LHCN-M2 (cell line): Measurements from ENCODE around the gene CNTFR. TPM values are rescaled to one million over a fixed set of nuclear protein-coding genes. Genes with fewer than 3 reads are reported as not detected.
A peak's percentile ranks its signal among the peaks of the same experiment; 100 is the strongest.
"Not testable (repeated sequence)": the region's sequence is repeated elsewhere in the genome, so short reads cannot be mapped to it uniquely, and the experiment has no call there.

Experiments used
- DNase-seq: peaks from one replicate; pipeline ENCODE4 v3.0.0-alpha.2; 2012; ENCODE audit warnings: low read depth
- polyA plus RNA-seq: library from polyadenylated mRNA; unstranded; fragments of >200 nt; gene quantifications from one replicate; pipeline ENCODE4 v1.2.1, GENCODE V29; 2012; ENCODE audit warnings: missing spikeins
- total RNA-seq: library from RNA; depleted of rRNA; stranded (reverse); fragments of >200 nt; gene quantifications from 2 replicates; pipeline ENCODE4 v1.2.3, GENCODE V29; 2014; rRNA removed

CNTFR gene, protein sequence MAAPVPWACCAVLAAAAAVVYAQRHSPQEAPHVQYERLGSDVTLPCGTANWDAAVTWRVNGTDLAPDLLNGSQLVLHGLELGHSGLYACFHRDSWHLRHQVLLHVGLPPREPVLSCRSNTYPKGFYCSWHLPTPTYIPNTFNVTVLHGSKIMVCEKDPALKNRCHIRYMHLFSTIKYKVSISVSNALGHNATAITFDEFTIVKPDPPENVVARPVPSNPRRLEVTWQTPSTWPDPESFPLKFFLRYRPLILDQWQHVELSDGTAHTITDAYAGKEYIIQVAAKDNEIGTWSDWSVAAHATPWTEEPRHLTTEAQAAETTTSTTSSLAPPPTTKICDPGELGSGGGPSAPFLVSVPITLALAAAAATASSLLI
- total RNA-seq = not detected in 2 replicates
- not detected for polyA plus RNA-seq

DNA sequence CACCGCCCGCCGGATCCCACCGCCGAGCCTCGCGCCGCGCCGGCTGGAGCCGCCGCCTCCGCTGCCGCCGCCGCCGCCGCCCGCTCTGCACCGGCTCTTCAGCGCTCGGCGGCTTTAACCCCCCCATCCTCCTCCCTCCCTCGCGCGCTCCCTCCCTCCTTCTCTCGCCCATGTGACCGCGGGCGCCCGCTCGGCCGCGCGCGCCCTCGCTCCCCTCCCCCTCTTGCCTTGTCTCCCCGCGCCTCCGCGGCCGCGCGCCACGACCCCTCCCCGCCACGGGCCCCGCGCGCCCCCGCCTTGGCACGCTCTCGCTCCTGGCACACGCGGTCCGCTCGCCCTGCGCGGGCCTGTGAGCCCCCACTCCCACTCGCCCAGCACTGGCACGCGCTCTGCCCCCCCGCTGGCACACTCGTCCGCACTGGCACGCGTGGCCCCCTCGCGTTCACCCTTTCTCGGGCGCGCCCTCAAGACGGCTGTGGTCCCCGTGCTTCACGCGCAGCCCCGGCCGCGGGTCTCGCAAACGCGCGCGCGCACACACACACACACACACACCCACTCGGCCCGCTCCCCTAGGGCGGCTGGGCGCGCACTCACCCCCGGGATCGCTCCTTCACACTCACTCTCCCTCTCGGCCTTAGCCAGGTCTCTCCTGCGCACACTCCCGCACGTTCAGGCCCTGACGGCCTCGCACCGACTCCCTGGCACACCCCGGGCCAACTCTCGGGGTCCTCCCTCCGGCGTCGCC, at the start of gene CNTFR:
TSS of gene CNTFR (minus strand) at position 89 of the 745 bp plus-strand sequence. CDS start 20,743 bp downstream, outside the sequence.
- DNase-seq = no peak

DNA sequence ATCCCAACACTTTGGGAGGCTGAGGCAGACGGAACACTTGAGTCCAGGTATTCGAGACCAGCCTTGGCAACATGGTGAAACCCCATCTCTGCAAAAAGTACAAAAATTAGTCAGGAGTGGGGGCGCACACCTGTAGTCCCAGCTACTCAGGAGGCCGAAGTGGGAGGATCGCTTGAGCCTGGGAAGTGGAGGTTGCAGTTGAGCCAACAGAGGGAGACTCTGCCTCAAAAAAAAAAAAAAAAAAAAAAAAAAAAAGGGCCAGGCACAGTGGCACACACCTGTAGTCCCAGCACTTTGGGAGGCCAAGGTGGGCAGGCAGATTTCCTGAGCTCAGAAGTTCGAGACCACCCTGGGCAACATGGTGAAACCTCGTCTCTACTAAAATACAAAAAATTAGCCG, 49.8 kb upstream of the CNTFR start:
- not testable (repeated sequence) for DNase-seq

DNA sequence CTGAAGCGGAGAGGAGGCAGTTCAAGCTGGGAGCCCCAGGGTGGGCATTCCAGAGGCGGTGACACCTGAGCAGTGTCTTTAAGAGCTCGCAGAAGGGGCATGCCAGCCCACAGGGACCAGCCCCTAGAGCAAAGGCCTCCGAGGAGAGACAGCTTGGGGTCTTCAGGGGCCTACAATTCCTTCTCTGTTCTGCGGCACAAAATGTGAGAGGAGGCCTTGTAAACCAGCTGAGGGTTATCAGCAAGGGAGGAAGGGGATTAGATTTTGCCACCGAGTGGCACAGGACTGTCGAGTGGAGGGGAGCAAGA, 48.6 kb upstream of the CNTFR start:
- no peak for DNase-seq

DNA sequence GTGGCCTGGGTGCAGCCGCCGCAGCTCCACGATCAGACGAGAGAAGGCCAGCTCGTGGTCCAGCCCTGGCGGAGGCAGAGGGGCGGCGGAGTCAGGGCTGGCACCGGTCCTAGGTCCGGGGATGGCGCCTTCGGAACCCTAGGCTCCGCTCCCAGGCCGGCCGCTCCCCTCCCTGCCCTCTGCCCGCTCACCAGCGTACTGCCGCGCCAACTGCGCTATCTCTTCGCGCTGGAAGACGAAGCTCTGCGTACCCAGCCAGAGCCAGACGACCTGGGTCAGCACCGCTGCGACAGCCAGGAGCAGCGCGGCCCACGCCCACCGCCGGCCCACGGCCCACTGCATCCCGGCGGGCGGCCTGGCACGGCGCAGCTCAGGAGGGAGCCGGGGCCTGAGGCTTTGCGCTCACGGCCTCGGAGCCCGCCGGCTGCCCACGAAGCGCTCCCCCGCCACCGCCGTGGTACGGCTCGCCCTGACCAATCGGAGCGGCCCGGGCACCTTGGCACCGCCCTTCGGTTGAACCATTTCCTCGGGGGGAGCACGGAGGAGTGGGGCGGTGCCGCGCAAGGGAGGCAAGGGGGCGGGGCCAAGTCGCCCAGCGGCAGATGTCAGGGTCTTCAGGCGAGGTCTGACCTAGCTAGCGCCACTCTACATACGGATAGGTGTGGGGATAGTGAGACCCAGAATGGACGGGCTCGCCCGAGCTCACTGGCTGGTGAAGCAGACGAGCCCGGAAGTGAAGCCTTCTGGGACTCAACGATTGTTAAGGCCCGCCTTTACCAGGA, 48.0 kb upstream of the CNTFR start, which contains the start of gene SIGMAR1:
TSS of gene SIGMAR1 (minus strand) at position 432 of the 782 bp plus-strand sequence. CDS start at position 342, 90 bp downstream.
- DNase-seq = peak; percentile 90

DNA sequence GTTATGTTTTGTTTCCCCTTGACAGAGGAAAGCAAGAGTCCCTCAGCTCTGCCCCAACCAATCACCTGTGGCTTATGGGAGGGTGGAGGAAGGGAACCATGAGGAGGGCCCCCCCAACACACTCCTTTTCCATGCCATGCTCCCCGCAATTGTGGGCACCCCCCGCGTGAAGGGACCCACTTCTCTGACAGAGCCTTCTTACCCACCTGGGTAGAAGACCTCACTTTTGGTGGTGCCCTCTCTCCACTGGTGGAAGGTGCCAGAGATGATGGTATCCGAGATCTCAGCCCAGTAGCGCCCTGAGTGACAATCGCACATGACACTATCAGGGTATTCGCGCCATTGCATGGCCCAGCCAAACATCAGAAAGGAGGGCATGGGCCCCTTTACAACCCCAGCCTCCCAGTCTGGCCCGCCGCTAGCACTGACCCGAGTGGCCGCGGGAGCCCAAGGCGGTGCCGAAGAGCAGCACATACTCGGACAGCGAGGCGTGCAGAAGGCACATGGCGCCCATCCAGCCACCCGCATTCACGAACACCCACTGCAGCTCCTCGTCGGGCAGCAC, 47.3 kb upstream of the CNTFR start:
- no peak for DNase-seq

DNA sequence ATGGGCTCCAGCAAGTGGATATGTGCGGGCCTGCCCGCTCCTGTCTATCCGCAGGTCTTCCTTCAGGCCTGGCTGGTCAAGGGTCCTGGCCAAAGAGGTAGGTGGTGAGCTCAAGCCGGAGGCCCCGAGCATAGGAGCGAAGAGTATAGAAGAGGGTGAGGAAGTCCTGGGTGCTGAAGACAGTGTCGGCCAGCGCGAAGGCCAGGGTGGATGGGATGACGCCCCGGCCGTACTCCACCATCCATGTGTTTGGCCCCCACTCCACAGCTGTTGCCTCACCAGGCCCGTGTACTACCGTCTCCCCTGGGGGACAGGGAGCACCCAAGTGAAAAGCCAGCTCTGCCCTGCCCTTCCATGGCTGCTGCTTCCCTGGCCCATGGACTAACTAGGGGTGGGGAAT, 46.0 kb upstream of the CNTFR start:
- no peak for DNase-seq

DNA sequence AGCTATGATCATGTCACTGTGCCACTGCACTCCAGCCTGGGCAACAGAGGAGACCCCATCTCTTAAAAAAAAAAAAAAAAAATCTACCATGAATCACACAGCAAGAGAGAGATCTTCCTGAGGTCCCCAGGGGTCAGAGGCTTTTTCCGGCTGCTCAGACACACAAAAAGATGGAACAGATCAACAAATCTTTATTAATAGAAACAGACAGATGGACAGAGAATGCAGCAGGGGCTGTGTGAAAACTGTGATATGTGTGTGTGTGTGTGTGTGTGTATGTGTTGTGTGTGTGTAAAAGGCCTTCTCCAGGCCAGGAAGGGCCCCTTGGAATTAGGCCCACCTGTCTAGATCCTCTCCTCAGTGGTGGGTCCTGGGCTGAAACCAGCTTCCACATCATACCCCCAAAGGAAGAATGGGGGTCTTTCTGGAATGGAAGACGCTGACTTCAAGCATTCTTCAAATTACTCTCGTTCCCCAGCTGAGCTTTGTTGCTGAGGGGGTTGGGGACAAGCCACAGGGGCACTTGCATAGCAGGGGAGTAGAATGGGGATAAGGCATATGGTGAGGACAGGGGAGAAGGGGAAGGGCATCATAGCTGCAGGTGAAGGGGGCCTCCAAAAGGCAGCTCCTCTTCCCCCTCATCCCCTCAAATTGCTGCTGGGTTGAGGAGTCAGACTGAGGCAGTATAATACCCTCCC, 45.2 kb upstream of the CNTFR start:
- DNase-seq = no peak

DNA sequence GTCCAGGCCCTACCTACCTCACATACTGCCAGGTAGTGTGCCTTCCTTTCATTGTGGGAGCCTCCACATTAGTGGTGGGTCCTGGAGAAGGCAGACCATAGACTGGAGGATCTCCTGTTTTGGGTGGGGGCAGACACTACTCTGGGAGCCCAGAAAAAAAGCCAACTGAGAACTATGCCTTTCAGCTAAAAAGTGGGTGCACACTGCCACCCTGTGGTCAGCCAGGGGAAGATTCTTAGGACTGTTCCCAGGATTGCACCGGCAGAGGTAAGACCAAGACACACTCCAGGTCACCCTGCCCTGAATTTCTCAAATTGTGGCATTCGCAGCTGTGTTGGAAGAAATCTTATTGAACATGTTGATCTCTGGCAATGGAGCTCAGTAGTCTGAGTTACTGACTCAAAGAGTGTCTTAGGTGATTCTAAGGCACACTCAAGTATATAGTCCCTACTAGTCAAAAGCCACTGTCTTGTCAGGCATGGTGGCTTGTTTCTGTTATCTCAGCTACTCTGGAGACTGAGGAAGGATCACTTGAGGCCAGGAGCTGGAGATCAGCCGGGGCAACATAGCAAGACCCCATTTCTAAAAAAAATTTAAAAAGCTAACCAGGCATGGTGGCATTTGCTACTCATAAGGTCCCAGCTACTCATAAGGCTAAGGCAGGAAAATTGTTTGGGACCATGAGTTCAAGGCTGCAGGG, 44.5 kb upstream of the CNTFR start:
- peak; percentile 48 for DNase-seq

DNA sequence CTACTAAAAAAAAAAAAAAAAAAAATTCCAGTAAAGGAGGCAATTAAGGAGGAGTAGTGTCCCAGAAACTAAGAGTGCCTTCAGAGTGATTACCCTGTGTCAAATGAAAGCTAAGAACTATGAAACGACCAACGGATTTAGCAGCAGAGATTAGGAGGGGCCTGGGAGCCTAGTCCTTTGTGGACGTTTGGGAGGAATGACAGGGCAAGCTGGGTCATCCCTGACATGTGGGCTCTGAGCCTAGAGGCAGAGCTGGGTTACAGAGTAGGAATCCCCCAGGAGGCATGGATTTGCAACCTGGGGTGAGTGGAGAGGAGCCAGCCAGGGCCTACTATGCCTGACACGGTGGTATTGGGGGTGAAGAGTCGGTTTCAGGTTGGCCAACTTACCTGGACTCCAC, 43.6 kb upstream of the CNTFR start:
- no peak for DNase-seq

DNA sequence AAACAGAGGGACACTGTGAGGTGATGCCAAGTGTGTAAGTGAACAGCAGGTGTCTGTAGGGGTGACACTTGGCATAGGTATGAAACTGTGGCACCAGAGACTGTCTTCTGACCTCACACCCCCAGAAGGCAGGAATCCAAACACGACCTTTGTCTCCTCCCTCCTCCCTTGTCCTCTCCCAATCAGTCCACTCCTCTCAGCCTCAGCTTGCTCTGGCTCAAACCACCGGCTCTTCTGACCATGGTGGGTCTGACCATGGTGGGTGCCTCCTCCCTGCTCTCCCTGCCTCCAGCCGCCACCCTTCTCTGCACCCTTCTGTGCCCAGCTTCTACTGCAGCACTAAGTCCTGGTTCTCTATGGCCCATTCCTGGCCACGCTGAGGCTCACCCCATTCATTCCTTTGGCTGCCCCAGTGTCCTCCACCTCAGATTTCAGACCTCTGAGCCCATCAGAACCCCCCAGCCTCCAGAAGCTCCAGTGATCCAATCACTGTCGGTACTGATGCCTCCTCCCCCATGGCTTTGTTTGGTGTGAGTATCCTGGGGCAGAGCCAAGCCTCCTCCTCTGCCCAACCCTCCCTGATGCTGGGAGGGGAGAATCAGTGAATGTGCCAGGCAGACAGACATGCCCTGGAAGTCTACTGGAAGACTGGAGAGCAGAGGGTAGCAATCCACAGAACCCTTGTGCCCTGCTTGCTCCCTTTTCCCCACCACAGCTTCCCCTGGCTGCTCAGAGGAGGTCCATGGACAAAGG, 41.1 kb upstream of the CNTFR start:
- no peak for DNase-seq

DNA sequence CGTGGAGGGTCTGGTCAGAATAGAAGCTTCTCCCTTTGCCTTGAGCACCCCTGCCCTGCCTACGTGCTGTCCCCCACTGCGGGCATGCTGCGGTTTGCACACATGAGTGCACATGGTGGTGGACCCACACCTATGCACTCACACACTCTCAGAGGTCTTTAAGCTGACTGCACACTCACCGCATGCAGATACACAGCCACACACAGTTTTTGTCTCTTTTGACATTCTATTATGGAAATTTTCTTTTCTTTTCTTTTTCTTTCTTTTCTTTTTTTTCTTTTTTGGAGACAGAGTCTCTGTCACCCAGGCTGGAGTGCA, 39.9 kb upstream of the CNTFR start:
- no peak for DNase-seq

DNA sequence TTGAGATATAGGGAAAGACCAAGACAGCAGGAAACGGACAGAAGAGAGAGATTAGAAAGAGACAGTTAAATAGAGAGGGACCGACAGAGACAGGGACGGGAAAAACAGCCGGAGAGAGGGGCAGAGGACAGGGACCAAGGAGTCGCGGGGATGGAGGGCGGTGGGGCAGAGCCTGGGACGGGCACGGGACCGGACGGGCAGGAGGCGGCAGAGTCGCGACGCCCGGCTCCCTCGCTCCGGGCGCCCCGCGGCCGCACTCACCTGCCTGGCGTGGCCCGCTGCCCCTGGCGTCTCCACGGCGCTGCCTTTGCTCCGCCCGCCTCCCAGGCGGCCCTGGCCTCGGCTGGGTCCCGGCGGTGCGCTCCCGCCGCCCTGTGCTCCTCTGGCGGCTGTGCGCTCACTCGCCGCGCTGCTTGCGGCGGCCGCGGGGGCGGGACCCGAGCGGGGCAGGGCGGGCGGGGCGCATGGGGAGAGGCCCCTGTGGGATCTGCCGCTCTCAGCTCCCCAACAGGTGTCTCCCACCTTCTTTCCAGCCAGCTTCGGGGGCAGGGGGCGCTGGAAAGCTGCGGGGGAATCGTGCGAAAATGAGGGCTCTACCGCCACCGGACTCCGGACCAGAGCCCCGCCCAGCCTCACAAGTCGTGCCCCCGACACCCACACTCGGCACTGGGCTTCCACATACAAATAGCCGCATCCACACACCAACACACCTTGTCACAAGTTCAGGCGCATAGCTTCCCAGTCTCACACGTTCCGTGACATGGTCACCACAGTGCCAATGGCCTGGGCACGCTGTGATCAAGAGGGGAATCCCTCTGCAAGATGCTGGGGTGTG, 39.3 kb upstream of the CNTFR start, which contains the start of gene ARID3C:
TSS of gene ARID3C (minus strand) at position 411 of the 835 bp plus-strand sequence. CDS start 1,052 bp downstream, outside the sequence.
- DNase-seq = no peak

DNA sequence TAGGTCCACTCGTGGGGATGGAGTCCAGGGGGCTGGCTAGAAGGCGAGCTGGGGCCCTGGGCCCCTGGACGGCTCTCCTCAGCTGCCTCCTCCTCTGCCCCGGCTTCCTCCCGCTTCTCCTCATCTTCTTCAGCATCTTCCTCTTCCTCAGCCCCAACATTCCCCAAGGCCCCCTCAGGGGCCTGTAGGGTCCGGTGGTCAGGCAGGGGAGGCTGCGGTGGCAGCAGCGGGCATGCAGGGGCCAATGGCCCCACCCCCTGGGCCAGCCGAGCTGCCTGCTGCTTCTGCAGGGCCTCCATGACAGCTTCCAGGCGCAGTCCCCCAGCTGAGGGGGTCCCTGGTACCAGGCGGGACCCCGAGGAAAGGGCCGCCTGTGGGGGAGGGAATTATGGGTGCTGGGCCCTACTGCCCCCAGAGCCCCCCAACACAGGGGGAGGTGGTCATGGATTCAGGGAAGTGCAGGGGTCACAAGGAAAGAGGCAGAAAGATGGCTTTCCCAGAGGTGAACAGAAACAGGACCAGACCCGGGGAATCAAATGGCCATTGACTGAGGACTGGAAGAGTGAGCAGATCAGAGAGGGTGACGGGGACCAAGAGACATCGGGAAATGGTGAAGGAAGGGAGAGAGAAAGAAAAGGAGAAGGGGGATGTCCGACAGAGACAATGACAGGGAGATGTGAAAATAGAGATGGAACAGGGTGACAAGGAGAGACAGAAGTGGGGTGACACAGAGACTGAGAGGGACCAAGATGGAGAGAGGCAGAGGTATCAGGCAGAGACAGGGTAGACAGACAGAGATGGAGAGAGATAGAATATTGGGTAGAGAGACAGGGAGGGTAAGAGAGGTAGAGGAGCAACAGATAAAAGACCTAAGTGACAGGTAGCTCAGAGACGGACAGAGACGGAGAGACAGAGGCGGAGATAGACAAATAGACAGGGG, 38.5 kb upstream of the CNTFR start:
- no peak for DNase-seq

DNA sequence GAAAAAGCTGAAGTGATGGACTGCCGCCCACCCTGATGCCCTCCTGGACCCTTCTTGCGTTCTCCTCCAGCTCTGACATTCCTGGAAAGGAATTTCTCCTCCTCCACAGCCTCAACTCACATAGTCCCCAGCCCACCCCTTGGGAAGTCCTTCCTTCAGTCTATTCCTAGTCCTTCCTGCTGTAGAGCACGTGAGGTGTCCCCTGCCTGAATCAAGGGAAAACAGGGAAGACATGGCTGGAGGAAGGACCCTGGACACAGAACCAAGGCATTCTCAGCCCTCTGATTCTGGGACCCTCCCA, 35.6 kb upstream of the CNTFR start:
- no peak for DNase-seq

DNA sequence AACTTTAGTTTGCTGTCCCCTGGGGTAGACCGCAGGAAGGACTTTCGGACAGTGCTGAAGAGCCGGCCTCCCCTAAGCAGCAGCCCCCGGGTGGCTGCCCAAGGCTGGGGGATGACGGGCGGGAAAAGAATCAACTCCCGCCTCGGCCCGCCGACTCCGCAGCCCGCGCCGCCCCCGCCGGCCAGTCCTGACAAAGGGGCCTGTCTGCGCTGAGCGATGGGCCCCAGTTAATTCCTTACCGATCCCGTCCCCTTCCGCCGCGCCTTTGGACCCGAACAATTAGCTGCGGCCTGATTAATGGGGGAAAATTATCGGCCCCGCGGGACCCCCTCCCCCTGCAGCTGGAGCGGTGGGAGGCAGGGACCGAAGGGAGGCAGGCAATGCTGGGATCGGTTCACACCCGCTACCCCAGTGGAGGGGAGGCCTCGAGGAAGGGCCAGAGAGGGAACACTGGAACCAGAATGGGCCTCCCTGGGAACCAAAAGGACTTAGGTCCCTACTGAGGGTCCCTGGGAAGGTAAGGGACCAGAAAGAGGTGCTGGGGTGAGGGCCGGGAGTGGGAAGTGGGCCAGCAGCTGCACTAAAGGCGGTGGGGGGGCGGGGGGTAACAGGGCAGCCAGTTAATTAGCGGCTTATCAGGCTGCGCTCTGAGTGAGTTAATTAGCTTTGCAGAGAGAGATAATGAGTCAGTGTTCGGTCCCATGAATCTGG, 35.1 kb upstream of the CNTFR start:
- no peak for DNase-seq

DNA sequence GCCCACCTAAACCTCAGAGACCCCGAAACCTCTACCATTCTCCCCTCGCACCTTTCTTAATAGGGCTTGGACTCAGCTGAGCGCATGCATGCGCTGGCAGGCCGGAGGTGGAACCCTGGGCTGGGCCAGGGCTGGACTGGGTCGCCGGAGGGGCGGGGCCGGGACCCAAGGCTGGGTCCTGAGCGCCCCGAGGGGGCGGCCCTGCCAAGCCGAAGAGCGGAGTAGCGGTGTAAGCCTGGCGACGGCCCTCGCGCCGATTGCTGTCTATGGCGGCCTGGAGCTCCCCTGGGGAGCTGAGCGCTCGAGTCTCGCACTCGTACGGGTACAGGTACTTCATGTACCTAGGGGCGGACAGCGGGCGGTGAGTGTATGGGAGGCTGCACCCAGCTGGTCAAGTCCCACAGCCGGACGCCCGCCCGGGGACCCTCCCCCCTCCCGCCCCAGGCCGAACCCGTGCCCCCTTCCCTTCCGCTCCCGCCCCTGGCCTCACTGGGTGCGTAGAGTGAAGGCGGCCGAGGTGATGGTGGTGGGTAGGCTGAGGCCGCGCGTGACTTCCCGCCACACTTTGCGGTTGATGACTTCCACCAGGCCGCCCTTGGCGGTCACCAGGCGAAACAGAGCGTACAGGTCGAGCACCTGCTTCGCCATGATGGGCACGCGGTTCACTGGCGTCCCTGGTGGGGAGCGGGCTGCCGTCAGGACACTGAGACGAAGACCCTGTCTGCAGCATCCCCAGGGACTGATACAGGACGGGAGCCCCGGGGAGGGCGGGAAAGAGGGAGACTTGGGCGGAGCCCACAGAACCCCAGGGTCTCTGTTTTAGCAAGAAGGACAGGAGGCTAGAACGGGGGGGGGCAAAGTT, 34.1 kb upstream of the CNTFR start:
- no peak for DNase-seq
